Central memory CD4-positive, alpha-beta T cell (primary cell): Measurements from ENCODE around the gene MAMDC4.

Experiments used
- DNase-seq: peaks from one replicate; pipeline ENCODE4 v3.0.0; 2022

MAMDC4 gene

DNA sequence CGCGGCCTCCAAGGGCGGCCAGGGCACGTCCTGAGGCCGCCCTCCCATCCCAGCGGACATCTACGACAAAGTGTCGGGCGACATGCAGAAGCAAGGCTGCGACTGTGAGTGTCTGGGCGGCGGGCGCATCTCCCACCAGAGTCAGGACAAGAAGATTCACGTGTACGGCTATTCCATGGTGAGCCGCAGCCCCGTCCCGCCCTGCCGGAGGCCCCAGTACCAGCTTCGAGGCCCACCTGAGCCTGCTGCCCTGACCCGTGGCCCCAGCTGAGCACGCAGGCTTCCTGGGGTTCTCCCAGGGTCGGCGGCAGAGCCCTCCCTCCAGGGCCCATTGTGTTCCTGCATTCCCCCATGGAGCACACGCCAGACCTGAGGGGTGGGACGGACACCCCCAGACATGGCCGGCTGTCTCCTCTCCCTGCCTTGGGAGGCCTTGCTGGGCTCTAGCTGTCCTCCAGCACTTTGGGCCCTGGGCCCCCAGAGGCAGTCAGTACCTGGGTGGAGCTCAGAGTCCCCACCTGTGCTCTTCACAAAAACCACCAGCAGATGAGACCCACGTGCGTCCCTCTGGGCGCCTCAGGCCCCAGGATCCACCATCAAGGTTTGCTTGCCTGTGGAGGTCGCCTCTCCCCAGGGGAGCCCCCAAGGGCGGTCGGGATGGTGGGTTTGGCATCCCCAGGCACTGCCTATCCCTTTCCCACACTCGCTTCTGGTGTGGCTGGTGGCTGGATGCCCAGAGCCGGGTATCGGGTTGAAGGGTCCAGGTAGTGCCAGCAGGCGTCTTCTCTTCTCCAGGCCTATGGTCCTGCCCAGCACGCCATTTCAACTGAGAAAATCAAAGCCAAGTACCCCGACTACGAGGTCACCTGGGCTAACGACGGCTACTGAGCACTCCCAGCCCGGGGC lies 1.9 kb upstream of the MAMDC4 start:
- no peak for DNase-seq

GRCh38 chr9:136850866-136851775 lies 1.0 kb upstream of the MAMDC4 start:
- DNase-seq: no peak

DNA sequence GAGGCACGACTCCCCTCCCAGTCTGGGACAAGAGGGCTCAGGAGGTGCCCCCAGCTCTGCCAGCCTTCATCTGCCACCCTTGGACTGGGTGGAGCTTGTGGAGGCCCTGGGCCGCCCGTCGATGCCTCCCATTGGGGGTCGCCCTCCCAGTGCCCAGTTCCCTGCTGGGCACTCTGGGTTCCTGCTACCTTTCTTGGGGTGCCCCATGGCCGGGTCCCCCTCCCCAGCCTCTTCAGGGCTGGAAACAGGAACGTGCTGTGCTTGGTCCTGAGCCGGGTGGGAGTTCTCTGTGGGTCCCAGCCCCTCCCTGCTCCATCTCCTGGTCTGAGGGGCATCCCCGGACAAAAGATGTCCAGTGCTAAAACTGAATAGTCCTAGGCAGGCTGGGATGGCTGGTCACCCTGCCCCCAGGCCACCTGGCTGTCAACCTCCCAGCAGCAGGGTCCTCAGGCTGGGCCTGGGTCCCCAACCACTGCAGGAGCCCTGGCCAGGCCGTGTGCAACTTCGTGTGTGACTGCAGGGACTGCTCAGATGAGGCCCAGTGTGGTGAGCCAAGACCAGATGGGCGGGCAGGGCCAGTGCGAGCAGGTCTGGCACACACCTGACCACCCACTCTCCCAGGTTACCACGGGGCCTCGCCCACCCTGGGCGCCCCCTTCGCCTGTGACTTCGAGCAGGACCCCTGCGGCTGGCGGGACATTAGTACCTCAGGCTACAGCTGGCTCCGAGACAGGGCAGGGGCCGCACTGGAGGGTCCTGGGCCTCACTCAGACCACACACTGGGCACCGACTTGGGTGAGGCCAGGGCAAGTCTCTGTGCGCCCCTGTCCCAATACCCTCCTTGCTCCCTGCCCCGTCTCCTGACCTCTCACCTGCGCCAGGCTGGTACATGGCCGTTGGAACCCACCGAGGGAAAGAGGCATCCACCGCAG lies 784 bp downstream of the MAMDC4 start:
- no peak for DNase-seq

DNA sequence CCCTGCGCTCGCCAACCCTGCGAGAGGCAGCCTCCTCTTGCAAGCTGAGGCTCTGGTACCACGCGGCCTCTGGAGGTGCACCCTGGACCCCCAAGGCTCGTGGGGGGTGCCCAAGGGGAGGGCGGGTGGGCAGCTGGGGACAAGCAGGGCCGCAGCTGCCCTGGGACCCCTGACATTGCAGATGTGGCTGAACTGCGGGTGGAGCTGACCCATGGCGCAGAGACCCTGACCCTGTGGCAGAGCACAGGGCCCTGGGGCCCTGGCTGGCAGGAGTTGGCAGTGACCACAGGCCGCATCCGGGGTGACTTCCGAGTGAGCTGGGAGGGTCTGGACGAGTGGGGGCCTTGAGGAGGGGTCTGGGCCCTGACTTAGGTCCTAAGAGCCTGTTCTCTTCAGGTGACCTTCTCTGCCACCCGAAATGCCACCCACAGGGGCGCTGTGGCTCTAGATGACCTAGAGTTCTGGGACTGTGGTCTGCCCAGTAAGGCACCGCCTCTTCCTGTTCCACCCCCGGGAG lies 1.5 kb downstream of the MAMDC4 start:
- DNase-seq: no peak

DNA sequence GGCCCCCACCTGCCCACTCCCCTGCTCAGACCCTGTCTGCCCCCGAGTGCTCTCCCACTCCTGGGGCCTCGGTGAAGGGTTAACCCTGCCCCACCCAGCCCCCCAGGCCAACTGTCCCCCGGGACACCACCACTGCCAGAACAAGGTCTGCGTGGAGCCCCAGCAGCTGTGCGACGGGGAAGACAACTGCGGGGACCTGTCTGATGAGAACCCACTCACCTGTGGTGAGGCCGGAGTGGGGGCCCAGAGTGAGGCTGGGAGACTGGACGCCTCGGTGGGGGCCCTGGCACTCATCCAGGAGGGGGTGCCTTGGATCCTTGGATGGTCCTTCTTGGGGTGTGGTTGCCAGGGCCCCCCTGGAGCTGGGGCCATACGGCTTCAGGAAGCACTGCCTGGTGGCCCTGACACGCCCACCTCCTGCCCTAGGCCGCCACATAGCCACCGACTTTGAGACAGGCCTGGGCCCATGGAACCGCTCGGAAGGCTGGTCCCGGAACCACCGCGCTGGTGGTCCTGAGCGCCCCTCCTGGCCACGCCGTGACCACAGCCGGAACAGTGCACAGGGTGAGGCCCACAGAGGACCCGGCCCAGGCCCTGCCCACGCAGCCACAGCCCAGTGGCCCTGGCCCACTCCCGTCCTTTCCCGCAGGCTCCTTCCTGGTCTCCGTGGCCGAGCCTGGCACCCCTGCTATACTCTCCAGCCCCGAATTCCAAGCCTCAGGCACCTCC lies 2.1 kb downstream of the MAMDC4 start:
- DNase-seq: no peak

DNA sequence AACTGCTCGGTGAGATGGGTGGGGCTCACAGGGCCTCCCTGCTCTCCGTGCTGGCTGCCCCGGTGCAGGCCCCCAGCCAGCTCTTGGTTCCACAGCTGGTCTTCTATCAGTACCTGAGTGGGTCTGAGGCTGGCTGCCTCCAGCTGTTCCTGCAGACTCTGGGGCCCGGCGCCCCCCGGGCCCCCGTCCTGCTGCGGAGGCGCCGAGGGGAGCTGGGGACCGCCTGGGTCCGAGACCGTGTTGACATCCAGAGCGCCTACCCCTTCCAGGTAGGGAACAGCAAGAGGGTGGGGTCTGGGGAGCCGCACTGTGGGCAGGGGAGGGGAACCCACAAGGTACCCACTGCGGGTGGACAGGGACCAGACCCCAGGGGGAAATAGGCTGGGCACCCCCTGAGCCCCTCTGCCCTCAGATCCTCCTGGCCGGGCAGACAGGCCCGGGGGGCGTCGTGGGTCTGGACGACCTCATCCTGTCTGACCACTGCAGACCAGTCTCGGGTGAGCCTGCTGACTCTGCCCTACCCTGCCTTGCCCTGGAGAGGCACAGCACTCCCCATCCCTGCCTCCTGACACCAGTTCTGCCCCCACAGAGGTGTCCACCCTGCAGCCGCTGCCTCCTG lies 2.8 kb downstream of the MAMDC4 start:
- no peak for DNase-seq

GRCh38 chr9:136855461-136856078 lies 3.4 kb downstream of the MAMDC4 start:
- no peak for DNase-seq

DNA sequence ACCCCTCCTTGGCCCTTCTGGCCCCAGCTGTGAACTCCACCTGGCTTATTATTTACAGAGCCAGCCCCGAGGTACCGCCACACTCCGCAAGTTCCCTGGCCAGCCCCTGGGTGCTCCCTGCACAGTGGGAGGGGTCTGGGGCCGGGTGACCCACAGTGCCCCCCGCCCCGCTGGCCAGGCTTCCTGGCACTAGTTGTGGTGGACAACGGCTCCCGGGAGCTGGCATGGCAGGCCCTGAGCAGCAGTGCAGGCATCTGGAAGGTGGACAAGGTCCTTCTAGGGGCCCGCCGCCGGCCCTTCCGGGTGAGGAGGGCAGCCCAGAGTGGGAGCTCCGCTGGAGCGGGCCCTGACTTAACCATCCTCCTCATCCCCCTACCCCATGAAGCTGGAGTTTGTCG lies 3.9 kb downstream of the MAMDC4 start:
- DNase-seq: no peak

GRCh38 chr9:136856541-136857141 lies 4.5 kb downstream of the MAMDC4 start:
- no peak for DNase-seq

DNA sequence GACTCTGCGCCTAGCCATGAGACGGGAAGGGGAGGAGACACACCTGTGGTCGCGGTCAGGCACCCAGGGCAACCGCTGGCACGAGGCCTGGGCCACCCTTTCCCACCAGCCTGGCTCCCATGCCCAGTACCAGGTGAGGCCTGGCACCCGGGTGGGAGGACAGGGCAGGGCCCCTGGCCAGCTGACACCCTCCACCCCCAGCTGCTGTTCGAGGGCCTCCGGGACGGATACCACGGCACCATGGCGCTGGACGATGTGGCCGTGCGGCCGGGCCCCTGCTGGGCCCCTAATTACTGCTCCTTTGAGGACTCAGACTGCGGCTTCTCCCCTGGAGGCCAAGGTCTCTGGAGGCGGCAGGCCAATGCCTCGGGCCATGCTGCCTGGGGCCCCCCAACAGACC lies 5.0 kb downstream of the MAMDC4 start:
- DNase-seq: no peak

- no peak for DNase-seq
Measured at GRCh38 chr9:136857581-136858412, 5.7 kb downstream of the MAMDC4 start.

DNA sequence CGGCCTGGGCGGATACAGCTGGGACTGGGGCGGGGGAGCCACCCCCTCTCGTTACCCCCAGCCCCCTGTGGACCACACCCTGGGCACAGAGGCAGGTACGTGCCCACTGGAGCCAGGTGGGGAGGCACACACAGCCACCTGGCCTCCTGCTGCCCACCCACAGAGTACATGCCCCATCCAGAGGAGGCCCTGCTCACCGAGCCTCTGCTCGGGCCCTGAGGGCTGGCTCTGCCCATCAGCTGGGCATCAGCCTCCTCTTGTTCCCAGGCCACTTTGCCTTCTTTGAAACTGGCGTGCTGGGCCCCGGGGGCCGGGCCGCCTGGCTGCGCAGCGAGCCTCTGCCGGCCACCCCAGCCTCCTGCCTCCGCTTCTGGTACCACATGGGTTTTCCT lies 6.3 kb downstream of the MAMDC4 start:
- DNase-seq: no peak

DNA sequence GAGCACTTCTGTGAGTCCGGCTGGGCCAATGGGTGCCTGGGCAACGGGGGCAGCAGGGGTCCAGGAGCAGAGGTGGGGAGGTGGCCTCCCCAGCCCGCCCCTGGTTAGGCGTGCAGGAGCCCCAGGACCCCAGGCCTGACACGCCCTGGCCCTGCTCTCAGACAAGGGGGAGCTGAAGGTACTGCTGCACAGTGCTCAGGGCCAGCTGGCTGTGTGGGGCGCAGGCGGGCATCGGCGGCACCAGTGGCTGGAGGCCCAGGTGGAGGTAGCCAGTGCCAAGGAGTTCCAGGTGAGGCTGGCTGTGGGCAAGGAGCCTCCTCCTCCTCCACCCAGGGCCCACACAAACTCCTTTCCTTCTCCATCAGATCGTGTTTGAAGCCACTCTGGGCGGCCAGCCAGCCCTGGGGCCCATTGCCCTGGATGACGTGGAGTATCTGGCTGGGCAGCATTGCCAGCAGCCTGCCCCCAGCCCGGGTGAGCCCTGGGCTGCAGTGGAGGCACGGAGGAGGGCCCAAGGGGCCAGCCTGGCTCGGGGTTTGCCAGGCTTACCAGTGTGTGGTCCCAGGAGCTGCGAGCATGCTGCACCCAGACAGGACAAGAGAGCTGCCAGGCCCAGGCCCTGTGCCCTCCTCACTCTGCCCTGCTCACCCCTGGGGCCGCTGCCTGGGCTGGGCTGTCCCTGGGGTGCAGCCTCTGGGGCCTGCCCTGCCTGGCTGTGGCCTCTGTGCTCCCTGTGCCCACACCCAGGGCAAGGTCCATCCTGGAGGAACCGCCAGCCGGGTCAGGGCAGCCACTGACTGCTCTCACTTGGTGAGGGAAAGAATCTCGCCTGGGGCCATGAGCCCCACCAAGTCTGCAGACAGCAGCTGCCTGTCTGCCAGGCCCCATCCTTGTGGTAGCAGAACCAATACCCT lies 7.0 kb downstream of the MAMDC4 start:
- DNase-seq: no peak

DNA sequence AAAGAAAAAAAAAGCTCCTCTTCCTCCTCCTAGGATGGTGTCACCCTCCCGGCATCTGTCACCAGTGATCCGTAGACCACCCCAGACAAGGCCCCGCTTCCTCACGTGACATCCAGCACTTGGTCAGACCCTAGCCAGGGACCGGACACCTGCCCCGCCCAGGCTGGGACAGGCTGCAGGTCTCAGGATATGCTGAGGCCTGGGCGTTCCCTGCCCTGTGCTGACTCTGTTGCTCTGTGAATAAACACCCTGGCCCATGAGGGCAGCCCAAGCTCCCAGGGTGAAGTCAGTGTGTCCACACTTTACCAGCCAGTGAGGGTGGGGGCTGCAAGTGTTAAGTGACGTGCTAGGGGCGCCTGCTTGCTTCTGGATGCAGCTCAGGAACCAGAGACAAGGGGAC lies 8.4 kb downstream of the MAMDC4 start:
- no peak for DNase-seq

DNA sequence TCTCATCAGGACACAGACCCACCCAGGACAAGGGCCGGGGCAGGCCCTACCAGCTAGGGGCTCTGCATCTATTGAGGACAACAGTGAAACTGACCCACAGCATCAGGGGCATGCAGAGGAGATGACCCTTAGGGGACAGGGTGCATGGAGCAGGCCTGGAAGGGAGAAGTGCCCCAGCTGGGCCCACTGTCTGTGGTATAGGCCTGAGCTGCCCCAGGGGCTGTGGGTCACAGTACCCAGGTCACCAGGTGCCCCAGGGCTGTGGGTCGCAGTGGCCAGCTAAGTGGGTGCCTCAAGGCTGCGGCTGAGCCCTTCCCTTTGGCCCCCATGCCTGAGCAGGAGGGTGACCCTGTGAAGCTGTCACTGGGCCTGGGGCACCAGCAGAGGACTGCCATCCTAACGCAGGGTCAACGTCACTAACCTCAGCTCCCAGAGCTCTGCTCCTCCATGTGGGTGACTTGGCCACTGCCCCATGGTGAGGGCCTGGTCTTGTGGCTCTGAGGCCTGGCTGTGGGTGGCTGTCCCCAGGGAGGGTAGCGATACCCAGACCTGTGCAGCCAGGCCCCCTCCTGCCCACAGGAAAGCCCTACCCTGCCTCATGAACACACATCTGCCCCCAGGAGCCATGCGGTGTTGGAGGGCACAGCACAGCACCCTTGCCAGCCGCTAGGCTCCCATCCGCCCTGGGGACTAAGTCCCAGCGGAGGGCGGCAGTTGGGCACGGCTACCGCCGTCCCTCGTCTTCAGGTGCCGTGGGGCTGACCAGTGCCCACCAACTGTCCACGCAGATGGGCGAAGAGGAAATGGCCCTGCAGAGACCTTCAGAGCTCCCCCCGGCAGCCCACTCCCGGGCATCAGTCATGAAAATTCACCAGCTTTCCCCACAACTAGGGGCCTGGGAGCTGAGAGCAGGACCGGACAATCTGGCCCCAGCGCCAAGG lies 9.1 kb downstream of the MAMDC4 start:
- DNase-seq: no peak

DNA sequence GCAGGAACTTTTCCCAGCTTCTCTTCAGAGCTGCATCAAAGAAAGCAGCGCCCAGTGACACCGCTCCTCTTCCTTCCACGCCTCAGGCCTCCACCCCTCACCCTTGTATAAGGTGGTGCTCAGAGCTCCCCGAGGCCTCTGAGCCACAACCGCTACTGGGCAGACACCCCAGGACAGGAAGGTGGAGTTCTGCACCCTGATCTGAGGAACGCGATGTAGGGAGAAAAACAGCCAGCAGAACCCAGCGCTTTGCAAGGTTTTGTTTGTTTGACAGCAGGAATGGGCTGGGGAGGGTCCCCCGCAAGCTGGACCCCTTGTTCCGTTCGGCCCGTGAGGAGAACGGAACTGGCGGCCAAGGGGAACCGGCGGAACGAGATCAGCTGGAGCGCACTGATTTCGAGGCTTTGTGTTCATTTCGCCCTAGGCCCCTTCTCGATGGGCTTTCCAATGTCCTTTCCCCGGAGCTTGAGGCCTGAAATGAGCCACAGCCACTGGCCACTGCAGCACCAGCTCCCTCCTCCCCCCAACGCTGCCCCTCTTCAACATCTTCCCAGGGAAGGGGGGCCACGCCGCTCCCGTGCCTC lies 9.8 kb downstream of the MAMDC4 start:
- no peak for DNase-seq
